ENCODE measurements around the gene ZC3H7A. TPM values are rescaled to one million over a fixed set of nuclear protein-coding genes. Genes with fewer than 3 reads are reported as not detected.

Gene ZC3H7A
- total and polyA plus RNA-seq, 10 of the 15 experiments (the other 5 are each of a cell fraction or from before 2014, with no cell fraction given), result 46.3 to 188 (median 68.6) TPM

- TF ChIP-seq CTCF (IDR thresholded peaks at IDR 0.05 in 2 of 3, conservative IDR thresholded peaks at IDR 0.05 in 1 of 3; ENCODE audit: control insufficient read depth in 2 of 3, extremely low read depth in 1 of 3, insufficient read depth in 1 of 3, low read depth in 3 of 3, low read length in 3 of 3) (no peak), RUNX3 (IDR thresholded peaks at IDR 0.05; ENCODE audit: low read length) (peak; percentile 89), GATAD2B (conservative IDR thresholded peaks at IDR 0.05; ENCODE audit: low read depth) (no peak), NFYA (IDR thresholded peaks at IDR 0.05; ENCODE audit: borderline replicate concordance, low read depth, low read length) (no peak), HDAC6 (IDR thresholded peaks at IDR 0.05; ENCODE audit: unreplicated experiment) (no peak), JUNB (IDR thresholded peaks at IDR 0.05) (no peak), TCF12 (IDR thresholded peaks at IDR 0.05; ENCODE audit: low read depth, low read length) (peak; percentile 64; the same call in 1 of the 2 replicates), TCF7 (IDR thresholded peaks at IDR 0.05; ENCODE audit: borderline replicate concordance) (peak; percentile 31; the same call in 1 of the 2 replicates), MEF2A (IDR thresholded peaks at IDR 0.05; ENCODE audit: insufficient read depth, low read depth, low read length) (peak; percentile 61; the same call in 1 of the 2 replicates), IKZF1 (conservative IDR thresholded peaks at IDR 0.05) (peak; percentile 60; the same call in 1 of the 2 replicates), IKZF2 (IDR thresholded peaks at IDR 0.05) (peak; percentile 57 to 66; a peak in 2 of 4 replicates), POLR2AphosphoS5 (IDR thresholded peaks at IDR 0.05; ENCODE audit: low read length) (peak; percentile 65; the same call in 1 of the 2 replicates), CBX3 (IDR thresholded peaks at IDR 0.05; ENCODE audit: borderline replicate concordance, low read depth) (no peak), CEBPB (IDR thresholded peaks at IDR 0.05; ENCODE audit: borderline replicate concordance in 1 of 2, low read depth in 2 of 2, low read length in 2 of 2) (no peak), SUZ12 (IDR thresholded peaks at IDR 0.05; ENCODE audit: unreplicated experiment) (no peak), NKRF (conservative IDR thresholded peaks at IDR 0.05) (no peak), MYB (IDR thresholded peaks at IDR 0.05; ENCODE audit: borderline replicate concordance, low read depth, low read length) (no peak), RB1 (IDR thresholded peaks at IDR 0.05; ENCODE audit: borderline replicate concordance) (no peak), FOS (IDR thresholded peaks at IDR 0.05; ENCODE audit: borderline replicate concordance, extremely low read depth, insufficient read length) (no peak), SKIL (IDR thresholded peaks at IDR 0.05; ENCODE audit: low read depth, poor library complexity, severe bottlenecking) (peak; percentile 67)
- TF ChIP-seq, protein P1, sequence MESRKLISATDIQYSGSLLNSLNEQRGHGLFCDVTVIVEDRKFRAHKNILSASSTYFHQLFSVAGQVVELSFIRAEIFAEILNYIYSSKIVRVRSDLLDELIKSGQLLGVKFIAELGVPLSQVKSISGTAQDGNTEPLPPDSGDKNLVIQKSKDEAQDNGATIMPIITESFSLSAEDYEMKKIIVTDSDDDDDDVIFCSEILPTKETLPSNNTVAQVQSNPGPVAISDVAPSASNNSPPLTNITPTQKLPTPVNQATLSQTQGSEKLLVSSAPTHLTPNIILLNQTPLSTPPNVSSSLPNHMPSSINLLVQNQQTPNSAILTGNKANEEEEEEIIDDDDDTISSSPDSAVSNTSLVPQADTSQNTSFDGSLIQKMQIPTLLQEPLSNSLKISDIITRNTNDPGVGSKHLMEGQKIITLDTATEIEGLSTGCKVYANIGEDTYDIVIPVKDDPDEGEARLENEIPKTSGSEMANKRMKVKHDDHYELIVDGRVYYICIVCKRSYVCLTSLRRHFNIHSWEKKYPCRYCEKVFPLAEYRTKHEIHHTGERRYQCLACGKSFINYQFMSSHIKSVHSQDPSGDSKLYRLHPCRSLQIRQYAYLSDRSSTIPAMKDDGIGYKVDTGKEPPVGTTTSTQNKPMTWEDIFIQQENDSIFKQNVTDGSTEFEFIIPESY (IDR thresholded peaks at IDR 0.05), result no peak
Measured at GRCh38 chr16:11781773-11782172, 15.3 kb downstream of the ZC3H7A start (continued).
